HepG2 (cell line): ENCODE results near the gene ZNF138. TPM values are rescaled to one million over a fixed set of nuclear protein-coding genes. Genes with fewer than 3 reads are reported as not detected.

ENCODE experiments used
- ATAC-seq: fragments of 200-7000 bp; cut with Tn5 transposase; 3 replicates; pipeline ENCODE4 v1.9.1; 2020; ENCODE audit warnings: mild to moderate bottlenecking, moderate library complexity
- BruUV-seq: library from RNA; stranded (reverse); fragments of 400-500 nt; replicated peaks from 2 replicates; lab custom pipeline; 2021; lab: Mats Ljungman, UMichigan
- CTCF ChIA-PET: fragments of 300-600 bp; formaldehyde crosslinking; extraction: SDS; loops from one replicate; lab custom pipeline; 2021; ENCODE audit warnings: low total read pairs, inconsistent platforms, low intra/inter-chr PET ratio; lab: Yijun Ruan, JAX
- POLR2A ChIA-PET: fragments of 350-600 bp; sonication (Branson Sonifier 250); formaldehyde crosslinking; loops from one replicate; lab custom pipeline; 2020; ENCODE audit warnings: antibody characterized with exemption, inconsistent platforms; lab: Yijun Ruan, JAX
- DNase-seq: peaks from one replicate; pipeline ENCODE4 v3.0.0-alpha.2; 2015; ENCODE audit warnings: low spot score
- FAIRE-seq: peaks from 3 replicates; lab custom pipeline; 2011; peaks lifted over from hg19 to GRCh38; lab: Jason Lieb, UNC
- H2AFZ ChIP-seq: one replicate; pipeline ENCODE4 v1.6.1; 2011; ENCODE audit warnings: low read length, inconsistent platforms
- H3K27ac ChIP-seq: fragments of 300-600 bp; 3 replicates; pipeline ENCODE4 v1.8.0; 2011; ENCODE audit warnings: mixed run types, mild to moderate bottlenecking, mixed read lengths, low read length, inconsistent platforms; ENCODE audit not compliant: insufficient read depth; ENCODE audit errors: extremely low read length
- H3K27me3 ChIP-seq, 2 experiments: fragments of 200-600 bp in 1 of 2; 2 replicates in 1 of 2; 3 replicates in 1 of 2; pipeline versions ENCODE4 v1.6.0 to v1.8.0; 2011; ENCODE audit warnings: low read length in 2 of 2, mild to moderate bottlenecking in 2 of 2, moderate library complexity in 2 of 2, inconsistent platforms in 1 of 2; ENCODE audit not compliant: insufficient read depth in 2 of 2, control insufficient read depth in 1 of 2
- H3K36me3 ChIP-seq, 2 experiments: fragments of 200-600 bp in 1 of 2; replicated peaks in 1 of 2; 2 replicates in 1 of 2; 3 replicates in 1 of 2; pipeline versions ENCODE4 v1.5.1 to v1.8.0; 2011; ENCODE audit warnings: low read length in 2 of 2, inconsistent platforms in 1 of 2; ENCODE audit not compliant: insufficient read depth in 2 of 2, control insufficient read depth in 1 of 2
- H3K4me1 ChIP-seq: 2 replicates; pipeline ENCODE4 v1.5.1; 2012; ENCODE audit warnings: low read length, inconsistent platforms; ENCODE audit not compliant: insufficient read depth
- H3K4me2 ChIP-seq: 2 replicates; pipeline ENCODE4 v1.6.0; 2011; ENCODE audit warnings: low read depth, low read length, inconsistent platforms
- H3K4me3 ChIP-seq, 3 experiments: fragments of 200-600 bp in 1 of 3; sonication (generic), shearing (Covaris generic) in 1 of 3; replicated peaks in 1 of 3; 2 replicates each; pipeline ENCODE4 v1.5.1; 2011 to 2016; ENCODE audit warnings: low read length in 3 of 3, inconsistent platforms in 2 of 3, low read depth in 2 of 3, mild to moderate bottlenecking in 2 of 3, control low read depth in 1 of 3, mixed read lengths in 1 of 3; ENCODE audit not compliant: insufficient read depth in 1 of 3
- H3K79me2 ChIP-seq: one replicate; pipeline ENCODE4 v1.6.1; 2011; ENCODE audit warnings: low read length, inconsistent platforms; ENCODE audit not compliant: insufficient read depth
- H3K9ac ChIP-seq: 2 replicates; pipeline ENCODE4 v1.6.0; 2011; ENCODE audit warnings: mild to moderate bottlenecking, low read depth, low read length, inconsistent platforms; ENCODE audit not compliant: insufficient read depth
- H3K9me3 ChIP-seq: 2 replicates; pipeline ENCODE4 v1.5.1; 2012; ENCODE audit warnings: mild to moderate bottlenecking, low read length
- H4K20me1 ChIP-seq: 2 replicates; pipeline ENCODE4 v1.6.0; 2011; ENCODE audit warnings: inconsistent platforms, mild to moderate bottlenecking, low read length, moderate library complexity; ENCODE audit not compliant: insufficient read depth
- ERF ChIP-seq: IDR thresholded peaks from 2 replicates; pipeline ENCODE4 v1.6.1; 2018; ENCODE audit warnings: missing biosample characterization, missing genetic modification reagents
- FOXJ3 ChIP-seq: sonication (generic); formaldehyde crosslinking; IDR thresholded peaks from 2 replicates; pipeline ENCODE4 v1.4.0; 2020; ENCODE audit warnings: missing genetic modification reagents, mild to moderate bottlenecking, borderline replicate concordance
- GABPA ChIP-seq, 2 experiments: IDR thresholded peaks; 2 replicates each; pipeline ENCODE4 v1.6.1; 2011 to 2016; ENCODE audit warnings: low read depth in 2 of 2, low read length in 1 of 2, missing biosample characterization in 1 of 2, missing genetic modification characterization in 1 of 2
- GTF2F1 ChIP-seq: fragments of 150-350 bp; IDR thresholded peaks from 2 replicates; pipeline ENCODE4 v1.6.1; 2014; ENCODE audit warnings: low read length
- LRRFIP1 ChIP-seq: sonication (generic); formaldehyde crosslinking; conservative IDR thresholded peaks from 2 replicates; pipeline ENCODE4 v1.4.0; 2020; ENCODE audit warnings: missing genetic modification reagents
- MAF1 ChIP-seq: sonication (generic); formaldehyde crosslinking; IDR thresholded peaks from 2 replicates; pipeline ENCODE4 v1.5.0; 2020; ENCODE audit warnings: missing genetic modification reagents, borderline replicate concordance
- MBNL3 ChIP-seq: fragments of 250-450 bp; sonication (Bioruptor Pico); conservative IDR thresholded peaks from 2 replicates; pipeline ENCODE4 v1.8.0; 2022; ENCODE audit warnings: mild to moderate bottlenecking, inconsistent platforms
- NFATC3 ChIP-seq: sonication (generic); formaldehyde crosslinking; IDR thresholded peaks from 2 replicates; pipeline ENCODE4 v1.5.1; 2020; ENCODE audit warnings: mild to moderate bottlenecking, missing genetic modification reagents
- NR2F1 ChIP-seq, 2 experiments: fragments of 450-650 bp in 1 of 2; formaldehyde crosslinking in 1 of 2; IDR thresholded peaks; 2 replicates each; pipeline versions ENCODE4 v1.5.0 to v1.6.1; 2016 to 2020; ENCODE audit warnings: mild to moderate bottlenecking in 1 of 2, missing compliant biosample characterization in 1 of 2, missing genetic modification reagents in 1 of 2, moderate library complexity in 1 of 2
- TEAD2 ChIP-seq: sonication (generic); formaldehyde crosslinking; IDR thresholded peaks from 2 replicates; pipeline ENCODE4 v1.9.0; 2021; ENCODE audit warnings: missing genetic modification reagents
- TERF1 ChIP-seq: sonication (generic); formaldehyde crosslinking; IDR thresholded peaks from 2 replicates; pipeline ENCODE4 v1.8.0; 2022; ENCODE audit warnings: mild to moderate bottlenecking, missing genetic modification reagents, moderate library complexity
- TIGD3 ChIP-seq: sonication (generic); formaldehyde crosslinking; IDR thresholded peaks from 2 replicates; pipeline ENCODE4 v1.5.1; 2020; ENCODE audit warnings: mild to moderate bottlenecking, missing genetic modification reagents, borderline replicate concordance
- YEATS2 ChIP-seq: sonication (generic); formaldehyde crosslinking; IDR thresholded peaks from 2 replicates; pipeline ENCODE4 v1.4.0; 2020; ENCODE audit warnings: missing genetic modification reagents, borderline replicate concordance
- ZFYVE20 ChIP-seq: sonication (generic); formaldehyde crosslinking; IDR thresholded peaks from 2 replicates; pipeline ENCODE4 v1.8.0; 2023; ENCODE audit warnings: low read depth, mild to moderate bottlenecking, moderate library complexity, missing genetic modification reagents, borderline replicate concordance
- ZNF34 ChIP-seq: sonication (generic); formaldehyde crosslinking; IDR thresholded peaks from 2 replicates; pipeline ENCODE4 v1.4.0; 2020; ENCODE audit warnings: mild to moderate bottlenecking, missing genetic modification reagents, borderline replicate concordance
- ZNF382 ChIP-seq: sonication (generic); formaldehyde crosslinking; IDR thresholded peaks from 2 replicates; pipeline ENCODE4 v1.5.0; 2020; ENCODE audit warnings: missing genetic modification reagents, mild to moderate bottlenecking, borderline replicate concordance
- ZNF589 ChIP-seq: sonication (generic); formaldehyde crosslinking; conservative IDR thresholded peaks from 2 replicates; pipeline ENCODE4 v1.8.0; 2022; ENCODE audit warnings: mild to moderate bottlenecking, moderate library complexity, missing genetic modification reagents
- ZNF7 ChIP-seq: IDR thresholded peaks from 2 replicates; pipeline ENCODE4 v1.6.1; 2016; ENCODE audit warnings: missing biosample characterization, missing genetic modification reagents
- WGBS: methylation state at CpG from one replicate; pipeline ENCODE4 v1.1.6; 2017; ENCODE audit warnings: low lambda C conversion rate; 5-methylcytosine and 5-hydroxymethylcytosine counted together
- in situ Hi-C: cut with HindIII; loops from 2 replicates; pipeline ENCODE4 v1.10.0; 2017; ENCODE audit warnings: low pct_unique_long_range_greater_than_20kb; ENCODE audit not compliant: extremely low pct_ligation_motif_present
- intact Hi-C: fragments of 100-400 bp; cut with micrococcal nuclease; formaldehyde crosslinking; loops from one replicate; pipeline ENCODE4 v1.10.0; 2022; ENCODE audit not compliant: unreplicated experiment
- polyA plus RNA-seq, 8 experiments: library from polyadenylated mRNA; depleted of rRNA in 3 of 8; stranded (reverse) in 7 of 8; unstranded in 1 of 8; fragments of >200 nt; fragmentation: Illumina TruSeq in 4 of 8; extraction: Trizol in 4 of 8; gene quantifications; 2 replicates each; pipeline versions ENCODE4 v1.2.1 to v1.2.3, GENCODE V29; 2011 to 2016; ENCODE audit warnings: low read depth in 4 of 8, missing spikeins in 1 of 8, mixed read lengths in 1 of 8; ENCODE audit not compliant: insufficient read depth in 1 of 8
- total RNA-seq, 5 experiments: library from RNA; depleted of rRNA; stranded (reverse); fragments of >200 nt; fragmentation: Illumina TruSeq; extraction: Trizol; gene quantifications; 2 replicates each; pipeline ENCODE4 v1.2.3, GENCODE V29; 2016; ENCODE audit warnings: low read depth in 1 of 5

ZNF138 gene
- total and polyA plus RNA-seq, 2 of the 13 experiments (the other 11 are each of a cell fraction or from before 2014, with no cell fraction given) = 2.7 to 5.8 TPM

GRCh38 chr7:64744680-64745079 lies 49.5 kb upstream of the ZNF138 start:
- Histone ChIP-seq H2AFZ (no peak overlapping the region), H3K4me2 (no peak overlapping the region), H3K9ac (no peak overlapping the region), H3K4me1 (no peaks in the 10 kb centered on the region), H3K79me2 (no peaks in the 10 kb centered on the region), H3K27ac (no peak overlapping the region), H3K27me3 (no peaks in the 10 kb centered on the region), H3K9me3 (no peaks in the 10 kb centered on the region), H3K4me3 (no peak overlapping the region), H3K36me3 (no peaks in the 10 kb centered on the region), H4K20me1 (no peaks in the 10 kb centered on the region)
- in situ Hi-C loops = no loop called here
- ChIA-PET POLR2A (no interaction called here), CTCF (no interaction called here)
- TF ChIP-seq NR2F1 (CRISPR knock-in tag; IDR thresholded peaks at IDR 0.05) (no peak), TERF1 (CRISPR knock-in tag) (no peak), ZNF34 (CRISPR knock-in tag) (no peak), ZFYVE20 (CRISPR knock-in tag) (no peak), ZNF589 (CRISPR knock-in tag) (no peak), TIGD3 (no peak), LRRFIP1 (CRISPR knock-in tag) (no peak), GTF2F1 (no peak), FOXJ3 (CRISPR knock-in tag) (no peak), YEATS2 (no peak), ZNF7 (CRISPR knock-in tag) (no peak), NFATC3 (no peak), MBNL3 (CRISPR knock-in tag) (no peak), MAF1 (CRISPR knock-in tag) (no peak), ERF (no peak), ZNF382 (no peak), TEAD2 (CRISPR knock-in tag) (no peak), GABPA (IDR thresholded peaks at IDR 0.05; ENCODE audit: low read depth, low read length) (no peak), GABPA (CRISPR knock-in tag; IDR thresholded peaks at IDR 0.05; ENCODE audit: low read depth) (no peak)
- ATAC-seq (no peak), DNase-seq (no peak), FAIRE-seq (no peak)
- BruUV-seq = no TSS peak
- 11% methylated on average over 4 of the region's 4 CpGs for WGBS
- intact Hi-C loops = no loop called here
